ENCODE measurements around the gene ADSL.
"Not testable (repeated sequence)": the region's sequence is repeated elsewhere in the genome, so short reads cannot be mapped to it uniquely, and the experiment has no call there.

The ADSL gene
- 29.5 to 32.7 reads per million in 2 donors for total RNA-seq

DNA sequence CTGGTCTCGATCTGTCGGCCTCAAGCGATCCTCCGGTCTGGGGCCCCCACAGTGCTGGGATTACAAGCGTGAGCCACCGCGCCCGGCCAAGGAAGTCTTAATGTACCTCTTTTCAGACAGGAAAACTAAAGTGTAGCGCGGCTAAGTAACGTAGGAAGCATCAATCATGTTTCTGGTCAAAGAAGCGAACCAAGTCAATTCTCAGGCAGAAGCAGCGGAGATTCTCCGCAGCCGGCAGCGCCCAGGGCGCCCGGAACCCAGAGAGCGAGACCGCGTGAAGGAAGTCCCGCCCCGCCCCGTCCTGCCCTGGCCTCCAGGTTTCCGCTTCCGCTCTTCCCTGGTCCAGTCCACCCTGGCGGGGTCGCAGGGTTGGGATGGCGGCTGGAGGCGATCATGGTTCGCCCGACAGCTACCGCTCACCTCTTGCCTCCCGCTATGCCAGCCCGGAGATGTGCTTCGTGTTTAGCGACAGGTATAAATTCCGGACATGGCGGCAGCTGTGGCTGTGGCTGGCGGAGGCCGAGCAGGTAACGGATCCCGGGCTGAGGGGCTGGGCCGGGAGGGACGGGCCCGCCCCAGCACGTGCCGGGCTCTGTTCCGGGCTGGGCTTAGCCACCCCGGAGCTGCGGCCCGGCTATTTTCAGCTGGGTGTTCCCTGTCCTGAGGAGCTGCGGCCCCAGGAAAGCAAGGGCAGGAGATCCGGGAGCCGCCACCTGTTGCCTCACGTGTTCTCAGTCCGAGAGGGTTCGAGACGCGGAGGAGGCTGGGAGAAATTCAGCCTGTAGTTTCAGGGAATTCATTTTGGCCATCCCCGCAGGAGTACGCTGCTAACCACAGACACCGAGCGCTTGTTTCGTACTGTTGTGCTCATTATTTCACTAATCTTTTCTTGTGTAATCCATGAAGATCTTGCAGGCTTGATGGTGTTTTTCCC, at the start of gene ADSL:
Gene ADSL (plus strand): TSS at position 316 of the 934 bp plus-strand sequence. CDS start 59 bp downstream, at position 375.
- DNase-seq: peak; percentile 62 to 90 (median 78)

DNA sequence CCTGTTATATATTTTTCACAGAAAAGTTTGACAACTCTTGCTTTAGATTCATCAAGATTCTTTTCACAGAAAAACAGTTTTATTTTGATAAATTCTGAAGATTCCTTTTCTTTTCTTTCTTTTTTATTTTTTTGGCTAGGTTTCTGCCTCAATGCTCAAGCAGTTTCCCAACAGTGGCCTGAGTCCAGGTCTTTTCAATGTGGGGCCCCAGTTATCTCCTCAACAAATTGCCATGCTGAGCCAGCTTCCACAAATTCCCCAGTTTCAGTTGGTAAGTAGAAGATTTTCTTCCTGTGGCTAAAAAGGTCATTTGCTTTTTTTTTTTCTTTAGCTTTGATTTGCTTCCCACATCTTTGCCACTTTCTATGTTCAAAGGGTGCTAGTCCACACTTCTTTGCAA, 46.0 kb upstream of the ADSL start:
- DNase-seq: no peak

DNA sequence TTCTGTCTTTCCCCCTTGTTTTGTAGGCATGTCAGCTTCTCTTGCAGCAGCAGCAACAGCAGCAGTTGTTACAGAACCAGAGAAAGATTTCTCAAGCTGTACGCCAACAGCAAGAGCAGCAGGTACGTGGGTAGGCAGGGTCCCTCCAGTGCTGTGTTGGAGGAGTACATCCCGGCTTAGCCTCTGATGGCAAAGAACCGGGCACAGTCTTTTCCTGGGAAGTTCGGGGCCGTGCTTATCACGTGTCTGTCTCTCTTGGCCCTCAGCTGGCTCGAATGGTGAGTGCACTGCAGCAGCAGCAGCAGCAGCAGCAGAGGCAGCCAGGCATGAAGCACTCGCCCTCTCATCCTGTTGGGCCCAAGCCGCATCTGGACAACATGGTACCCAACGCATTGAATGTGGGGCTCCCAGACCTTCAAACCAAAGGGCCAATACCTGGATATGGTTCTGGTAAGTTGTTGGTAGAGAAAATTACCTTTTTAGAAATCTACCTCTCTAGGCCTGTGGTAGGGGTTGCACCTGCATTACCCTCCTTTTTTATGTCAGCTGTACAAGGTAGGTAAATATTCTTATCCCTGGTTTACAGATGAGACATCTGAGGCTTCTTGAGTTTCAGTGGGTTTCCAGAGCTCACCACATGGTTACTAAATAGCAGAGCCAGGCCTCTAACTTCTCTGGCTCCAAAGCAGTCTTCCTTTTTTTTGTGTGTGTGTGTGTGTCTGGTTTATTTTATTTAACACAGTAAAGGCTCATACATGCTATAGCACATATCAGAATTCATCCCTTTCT, 45.2 kb upstream of the ADSL start:
- DNase-seq: peak in 1 of 5 experiments; percentile 80

DNA sequence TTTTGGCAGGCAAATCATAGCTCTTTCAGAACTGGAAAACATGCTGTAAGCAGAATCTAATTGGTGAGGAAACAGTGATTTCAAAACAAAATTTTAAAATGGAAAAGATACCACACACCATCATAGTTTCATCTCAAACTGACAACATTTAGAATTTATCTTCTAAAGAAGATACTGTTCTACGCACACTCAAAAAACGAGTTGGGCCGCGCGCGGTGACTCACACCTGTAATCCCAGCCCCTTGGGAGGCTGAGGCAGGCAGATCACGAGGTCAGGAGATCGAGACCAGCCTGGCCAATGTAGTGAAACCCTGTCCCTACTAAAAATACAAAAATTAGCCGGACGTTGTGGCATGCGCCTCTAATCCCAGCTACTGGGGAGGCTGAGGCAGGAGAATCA, 44.2 kb upstream of the ADSL start:
- peak in 1 of 5 experiments; percentile 45 for DNase-seq

DNA sequence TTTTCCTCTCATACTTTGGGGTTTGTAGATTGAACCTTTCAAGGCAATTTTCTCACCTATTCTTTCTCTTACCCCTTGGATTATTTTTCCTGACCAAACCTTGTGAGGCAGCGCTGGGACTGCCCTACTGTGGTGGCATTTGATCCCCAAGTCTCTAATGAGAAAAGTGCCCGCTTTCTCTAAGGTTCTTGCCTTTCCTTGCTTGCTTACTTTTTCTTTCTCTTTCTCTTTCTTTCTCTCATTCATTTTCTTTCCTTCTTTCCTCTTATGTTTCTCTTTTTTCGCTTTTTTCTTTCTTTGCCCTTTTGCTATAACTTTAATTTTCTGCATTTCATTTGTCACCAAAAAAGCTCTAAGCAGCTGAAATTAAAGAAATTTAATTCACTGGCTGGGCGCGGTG, 40.7 kb upstream of the ADSL start:
- DNase-seq: no peak

DNA sequence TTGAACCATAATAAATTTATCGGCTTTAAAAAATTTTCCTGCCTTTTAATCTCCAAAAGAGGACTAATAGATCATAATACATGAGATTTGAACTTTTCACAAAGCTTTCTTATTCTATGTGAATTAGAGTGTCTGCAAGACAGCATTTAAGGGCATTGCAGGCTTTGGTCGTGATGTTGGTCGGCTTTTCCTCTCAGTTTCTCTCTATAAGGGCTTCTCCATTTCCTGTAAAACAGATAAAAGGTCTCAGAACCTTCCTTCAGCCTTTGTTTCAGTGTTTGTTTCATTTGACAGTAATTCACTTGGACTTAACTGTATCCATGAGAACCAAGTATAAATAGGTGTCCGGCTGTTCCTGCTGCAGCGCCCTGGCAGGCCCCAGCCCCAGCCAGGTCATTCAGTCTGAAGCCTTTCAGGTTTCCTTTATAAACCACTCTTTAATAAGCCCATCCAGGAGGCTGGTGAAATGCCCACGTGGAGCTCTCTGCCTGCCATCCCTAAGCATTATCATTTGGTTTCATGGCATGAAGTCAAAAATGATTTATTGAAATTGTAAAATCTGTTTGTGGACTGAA, 37.2 kb upstream of the ADSL start:
- DNase-seq: no peak

DNA sequence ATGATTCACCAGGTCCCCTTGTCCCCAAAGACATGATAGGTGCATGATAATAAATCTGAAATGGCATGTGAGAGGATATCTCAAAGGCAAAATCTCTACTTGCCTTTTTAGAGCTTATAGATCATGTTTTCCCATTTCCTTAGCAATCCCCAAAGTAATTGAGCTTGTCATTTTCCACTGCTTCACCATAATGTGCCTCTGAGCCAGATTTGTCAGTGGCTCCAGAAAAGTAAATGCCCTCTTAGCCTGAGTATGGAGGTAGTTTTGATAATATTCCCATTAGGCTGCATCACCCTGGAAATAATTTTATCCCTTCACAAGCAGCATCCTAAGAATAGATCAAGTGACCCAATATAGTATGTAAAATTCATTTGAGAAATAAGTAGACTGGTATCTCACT, 36.7 kb upstream of the ADSL start:
- no peak for DNase-seq

DNA sequence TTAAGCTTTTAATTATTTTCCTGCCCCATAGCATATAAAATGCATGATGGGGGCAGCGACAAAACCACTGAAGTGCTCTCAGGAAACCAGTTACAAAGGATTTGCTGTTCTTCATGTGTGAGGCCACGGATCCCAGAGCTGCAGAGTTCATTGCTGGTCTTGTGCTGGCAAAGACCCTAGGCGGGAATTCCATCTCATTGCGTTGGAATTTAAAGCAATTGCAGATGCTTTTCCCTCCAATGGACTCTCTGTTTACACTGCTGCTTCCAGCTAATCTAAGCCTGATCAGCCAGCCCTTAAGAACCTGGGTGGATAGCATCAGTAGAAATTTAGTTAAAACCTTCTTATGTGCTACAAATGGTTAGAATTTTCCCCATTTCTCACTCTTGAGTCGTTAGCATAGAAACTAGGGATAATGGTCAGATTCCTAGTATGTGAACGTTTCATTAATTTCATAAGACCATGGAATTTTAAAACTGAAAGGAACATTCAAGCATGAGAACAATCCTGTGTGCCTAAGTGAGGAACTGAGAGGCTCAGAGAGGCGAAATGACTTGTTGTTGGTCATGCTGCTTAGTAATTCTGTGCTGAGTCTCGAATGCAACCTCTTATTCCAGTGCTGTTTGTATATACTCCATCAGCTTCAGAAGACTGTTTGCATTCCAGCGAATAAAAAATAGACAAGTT, 36.1 kb upstream of the ADSL start:
- DNase-seq: no peak

DNA sequence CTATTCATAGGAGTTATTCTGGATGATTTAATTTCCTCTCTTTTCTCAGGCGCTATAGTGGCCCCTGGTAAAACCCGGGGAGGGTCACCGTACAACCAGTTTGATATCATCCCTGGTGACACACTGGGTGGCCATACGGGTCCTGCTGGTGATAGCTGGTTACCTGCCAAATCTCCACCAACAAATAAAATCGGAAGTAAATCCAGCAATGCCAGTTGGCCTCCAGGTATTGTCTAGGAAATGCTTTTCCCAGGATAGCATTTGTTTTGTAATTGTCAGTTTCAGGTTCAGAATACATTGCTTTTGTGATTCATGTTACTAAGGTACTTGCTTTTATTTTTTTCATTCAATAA, 35.6 kb upstream of the ADSL start:
- DNase-seq: no peak

DNA sequence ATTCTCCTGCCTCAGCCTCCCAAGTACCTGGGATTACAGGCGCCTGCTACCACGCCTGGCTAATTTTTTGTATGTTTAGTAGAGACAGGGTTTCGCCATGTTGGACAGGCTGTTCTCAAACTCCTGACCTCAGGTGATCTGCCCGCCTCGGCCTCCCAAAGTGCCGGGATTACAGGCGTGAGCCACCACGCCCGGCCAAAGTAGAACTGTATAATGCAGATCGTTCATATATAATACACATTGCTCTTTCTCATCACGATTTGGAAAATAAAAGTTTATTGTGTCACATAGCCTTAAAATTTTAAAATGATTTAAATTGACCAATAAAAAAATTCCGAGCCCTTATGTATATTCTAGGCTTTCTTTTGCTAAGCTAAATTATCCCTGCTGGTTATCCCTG, 34.7 kb upstream of the ADSL start:
- not testable (repeated sequence) for DNase-seq

DNA sequence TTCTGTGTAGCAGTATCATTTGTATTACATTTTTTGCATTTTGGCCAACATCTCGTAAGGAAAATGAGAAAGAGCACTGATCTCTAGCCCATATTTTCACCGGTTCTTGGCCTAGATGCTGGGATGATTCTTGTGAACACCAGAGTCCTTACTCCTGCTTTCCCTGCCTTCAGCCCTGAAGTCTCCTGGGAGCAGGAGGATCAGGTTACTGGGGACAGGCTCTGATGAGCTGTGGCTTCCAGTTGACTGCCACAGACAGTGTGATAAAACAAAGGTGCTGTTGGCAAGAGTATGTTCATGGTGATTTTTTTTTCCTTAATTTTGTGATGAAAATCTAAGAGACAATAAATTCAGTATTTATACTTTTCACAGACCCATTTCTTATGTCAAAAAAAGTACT, 34.2 kb upstream of the ADSL start:
- no peak for DNase-seq

DNA sequence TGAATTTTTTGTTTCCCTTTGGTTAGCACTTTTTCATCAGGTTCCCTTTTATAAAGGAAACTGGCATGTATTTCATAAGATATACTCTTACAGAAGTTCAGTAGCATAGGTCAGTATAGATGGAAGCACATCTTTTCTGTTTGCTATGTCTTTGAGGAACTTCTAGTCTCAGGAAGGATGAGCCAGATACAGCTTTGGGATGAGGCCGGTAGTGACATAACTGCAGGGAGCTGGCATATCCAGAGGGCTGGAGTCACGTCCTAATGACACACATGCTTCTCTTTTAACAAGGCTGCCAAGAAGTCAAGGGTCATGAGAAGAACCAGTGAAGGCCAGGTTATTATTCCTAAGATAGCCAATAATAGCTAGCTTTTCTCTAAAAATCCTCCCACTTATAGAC, 33.3 kb upstream of the ADSL start:
- DNase-seq: no peak

DNA sequence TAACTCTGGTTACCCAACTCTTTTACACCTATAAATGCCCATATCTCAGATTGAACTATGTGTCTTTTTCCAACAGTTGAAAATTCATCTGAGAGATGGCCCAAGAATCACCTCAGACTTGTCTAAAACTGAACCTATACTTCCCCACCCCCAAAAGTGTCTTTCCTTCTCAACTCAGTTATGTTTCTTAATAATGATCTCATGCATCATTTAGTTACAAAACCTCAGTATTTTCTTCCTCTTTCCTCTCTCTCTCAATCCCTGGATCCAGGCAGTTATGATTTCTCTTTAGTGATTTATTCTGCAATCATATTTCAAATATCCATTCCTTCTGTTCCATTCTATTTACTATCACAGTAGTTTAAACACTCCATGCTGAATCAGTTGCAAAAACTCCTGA, 32.3 kb upstream of the ADSL start:
- DNase-seq: no peak

DNA sequence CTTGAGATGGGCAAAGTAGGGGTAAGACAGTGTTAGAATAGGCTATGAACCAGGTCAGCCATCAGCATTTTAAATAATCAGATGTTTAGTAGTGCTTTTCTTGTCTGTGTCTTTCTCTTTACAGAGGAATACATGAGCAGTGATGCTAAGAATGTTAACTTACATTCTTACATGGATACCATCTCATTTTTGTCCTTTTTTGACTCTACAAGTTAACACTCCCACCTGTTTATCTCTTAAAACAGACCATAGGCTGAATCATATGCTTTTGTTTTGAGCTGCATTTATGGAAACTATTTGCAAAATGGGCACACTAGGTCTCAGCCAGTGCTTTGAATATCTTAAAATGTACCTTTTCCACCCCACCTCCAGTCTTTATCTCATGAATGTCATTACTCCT, 25.6 kb upstream of the ADSL start:
- no peak for DNase-seq

DNA sequence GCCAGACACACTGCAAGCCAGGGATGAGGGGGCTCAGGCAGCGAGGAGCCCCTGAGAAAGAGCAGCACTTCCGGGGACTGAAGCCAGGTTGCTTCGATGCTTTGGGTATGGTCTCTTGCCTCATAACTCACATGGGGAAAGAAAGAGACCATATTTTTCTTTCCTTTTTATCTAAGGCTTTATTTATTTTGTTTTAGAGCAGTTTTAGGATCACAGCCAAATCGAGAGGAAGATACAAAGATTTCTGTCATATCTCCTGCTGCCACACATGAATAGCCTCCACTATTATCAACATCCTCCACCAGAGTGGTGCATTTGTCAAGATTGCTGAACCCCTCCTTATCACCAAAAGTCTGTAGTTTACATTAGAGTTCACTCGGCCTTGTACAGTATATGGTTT, 24.3 kb upstream of the ADSL start:
- no peak for DNase-seq

DNA sequence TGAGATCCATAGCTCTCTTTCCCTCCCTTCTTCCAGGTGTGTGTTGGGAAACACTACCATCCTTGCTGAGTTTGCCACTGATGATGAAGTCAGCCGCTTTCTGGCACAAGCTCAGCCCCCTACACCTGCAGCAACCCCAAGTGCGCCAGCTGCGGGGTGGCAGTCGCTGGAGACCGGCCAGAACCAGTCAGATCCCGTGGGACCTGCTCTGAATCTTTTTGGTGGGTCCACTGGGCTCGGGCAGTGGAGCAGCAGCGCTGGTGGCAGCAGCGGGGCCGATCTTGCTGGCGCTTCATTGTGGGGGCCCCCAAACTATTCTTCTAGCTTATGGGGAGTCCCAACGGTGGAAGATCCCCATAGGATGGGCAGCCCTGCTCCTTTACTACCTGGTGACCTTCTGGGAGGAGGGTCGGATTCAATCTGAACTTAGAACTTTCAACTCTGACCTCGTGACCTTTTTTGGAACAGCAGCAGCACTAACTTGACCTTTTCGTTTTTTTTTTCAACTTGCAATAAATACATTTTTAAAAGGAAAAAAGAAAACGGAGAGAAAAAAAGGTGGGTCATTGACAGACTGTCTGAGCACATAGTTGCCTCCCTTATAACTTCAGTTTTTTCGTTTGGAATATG, 23.4 kb upstream of the ADSL start:
- DNase-seq: no peak

DNA sequence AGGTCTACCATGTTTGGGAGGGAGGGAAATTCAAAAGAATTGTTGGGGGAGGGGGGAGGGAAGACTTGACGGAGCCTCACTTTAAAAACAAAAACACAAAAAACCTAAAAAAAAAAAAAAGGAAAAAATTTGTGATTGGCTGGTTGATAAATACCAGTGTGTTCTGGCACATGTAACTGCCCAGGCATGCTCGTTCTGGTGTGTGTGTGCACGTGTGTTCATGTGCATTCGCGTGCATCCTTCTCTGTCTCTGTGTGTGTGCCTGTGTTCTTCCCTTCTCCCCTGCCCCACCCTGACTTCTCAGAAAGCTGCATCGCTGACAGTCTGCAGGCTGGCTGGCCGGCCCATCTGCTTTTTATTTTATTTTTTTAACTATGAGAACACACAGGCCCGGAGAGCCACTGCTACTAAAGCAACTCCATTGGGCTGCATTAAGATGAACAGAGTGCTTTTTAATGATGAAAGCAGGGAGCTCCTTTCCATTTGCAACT, 22.6 kb upstream of the ADSL start:
- DNase-seq: peak in 1 of 5 experiments; percentile 84

DNA sequence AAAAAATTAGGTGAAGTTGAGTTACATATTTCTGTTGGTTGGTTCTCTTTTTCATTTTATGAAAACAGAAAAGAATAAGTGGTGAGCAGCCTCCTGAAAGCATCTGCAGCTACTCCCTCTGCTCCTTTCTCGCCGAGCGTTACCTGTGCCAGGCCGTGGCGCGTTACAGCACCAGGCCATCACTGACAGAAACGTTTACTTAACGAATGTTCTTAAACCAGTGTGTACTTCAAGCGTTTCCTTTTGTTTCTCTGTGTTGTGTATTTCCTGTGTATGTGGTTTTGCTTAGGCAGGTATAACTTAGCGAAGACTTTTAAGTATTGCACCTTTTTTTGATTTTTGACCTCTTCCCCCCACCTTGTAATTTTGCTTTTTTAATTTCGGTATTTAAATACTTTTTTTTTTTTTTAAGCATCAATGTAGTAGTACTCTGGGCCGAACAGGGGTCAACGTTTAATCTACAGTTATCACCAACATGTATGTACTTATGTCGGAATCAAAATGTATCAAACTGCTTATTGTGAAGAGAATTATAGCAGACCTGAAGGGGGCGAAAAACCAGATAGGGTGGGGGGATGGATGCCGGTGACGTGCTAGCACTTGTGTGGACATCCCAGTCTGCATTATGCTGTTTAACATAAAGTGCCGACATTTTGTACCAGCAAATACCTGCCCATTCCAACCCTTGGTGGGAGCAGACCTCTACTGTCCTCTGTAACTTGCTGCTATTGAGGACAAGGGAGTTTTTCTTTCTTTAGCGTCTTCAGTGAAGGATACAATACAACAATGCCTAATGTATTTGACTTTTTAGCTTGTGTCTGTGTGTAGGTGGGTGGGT, 21.6 kb upstream of the ADSL start:
- peak in 3 of 5 experiments; percentile 43 to 88 (median 68) for DNase-seq

DNA sequence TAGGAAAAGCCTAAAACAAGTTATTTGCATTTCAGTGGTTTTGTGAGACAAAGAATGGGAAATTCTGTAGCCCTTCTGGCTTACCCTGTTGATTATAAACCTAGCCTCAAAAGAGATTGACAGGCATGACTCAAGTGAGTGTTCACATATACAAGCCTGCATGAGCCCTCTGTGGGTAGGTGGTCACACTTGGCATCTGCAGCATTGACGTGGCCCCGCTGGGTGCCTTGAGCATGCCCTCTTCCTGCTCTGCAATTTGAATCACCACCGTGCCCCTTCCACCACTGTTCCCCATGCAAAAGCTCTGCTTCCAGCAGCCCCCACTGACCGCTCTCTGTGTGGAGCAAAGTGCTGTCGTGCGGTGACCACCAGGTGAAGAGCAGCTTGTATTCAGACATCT, 21.0 kb upstream of the ADSL start:
- peak in 4 of 5 experiments; percentile 33 to 90 (median 48) for DNase-seq

DNA sequence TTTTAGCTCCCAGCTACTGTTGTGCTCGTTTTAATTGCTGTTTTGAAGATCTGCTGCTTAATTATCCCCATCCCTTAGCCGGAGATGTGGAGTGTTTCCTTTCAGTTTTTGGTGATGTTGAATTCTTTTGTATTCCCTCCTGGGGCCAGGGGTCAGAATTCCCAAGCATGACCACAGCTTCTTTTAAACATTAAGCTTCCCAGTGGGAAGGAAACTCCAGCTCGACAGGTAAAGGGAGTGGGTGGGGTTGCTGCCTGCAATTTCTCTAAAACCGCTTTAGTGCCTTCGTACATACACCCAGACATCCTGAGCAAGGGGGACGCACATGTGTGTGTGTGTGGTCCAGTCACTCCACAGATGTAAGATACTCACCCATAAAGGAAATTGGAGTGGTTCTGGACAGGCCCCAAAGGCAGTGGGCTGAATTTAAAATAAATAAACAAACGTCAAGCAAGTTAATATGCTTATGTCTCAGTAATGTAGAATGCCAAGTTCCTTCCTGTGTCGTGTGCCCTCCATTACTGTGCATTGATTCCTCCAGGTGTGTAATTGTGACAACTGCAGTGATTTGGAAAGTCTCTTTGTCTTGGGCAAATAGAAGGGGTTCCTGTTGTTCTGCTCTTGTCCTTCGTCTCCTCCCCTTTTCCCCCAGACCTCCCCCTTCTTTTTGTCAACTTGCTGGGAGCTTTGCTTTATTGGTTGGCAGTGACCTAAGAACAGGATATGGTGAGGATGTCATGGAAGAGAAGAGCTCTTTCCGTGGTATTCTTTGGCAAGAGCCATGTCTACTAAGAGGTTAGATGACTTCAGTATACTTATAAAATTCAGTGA, 19.2 kb upstream of the ADSL start:
- DNase-seq: peak in 1 of 5 experiments; percentile 54

All from T-helper 2 cell (primary cell).